Measurements from ENCODE around the gene B4GALT6. TPM values are rescaled to one million over a fixed set of nuclear protein-coding genes. Genes with fewer than 3 reads are reported as not detected.
"Not testable (repeated sequence)": the region's sequence is repeated elsewhere in the genome, so short reads cannot be mapped to it uniquely, and the experiment has no call there.

The B4GALT6 gene, protein sequence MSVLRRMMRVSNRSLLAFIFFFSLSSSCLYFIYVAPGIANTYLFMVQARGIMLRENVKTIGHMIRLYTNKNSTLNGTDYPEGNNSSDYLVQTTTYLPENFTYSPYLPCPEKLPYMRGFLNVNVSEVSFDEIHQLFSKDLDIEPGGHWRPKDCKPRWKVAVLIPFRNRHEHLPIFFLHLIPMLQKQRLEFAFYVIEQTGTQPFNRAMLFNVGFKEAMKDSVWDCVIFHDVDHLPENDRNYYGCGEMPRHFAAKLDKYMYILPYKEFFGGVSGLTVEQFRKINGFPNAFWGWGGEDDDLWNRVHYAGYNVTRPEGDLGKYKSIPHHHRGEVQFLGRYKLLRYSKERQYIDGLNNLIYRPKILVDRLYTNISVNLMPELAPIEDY
- 1 to 10 TPM; 3.1 to 3.2 TPM for total RNA-seq

- Mint-ChIP-seq H3K4me3 (peak within 1 kb of the TSS; percentile 76), H3K27me3 (peaks cover 66% of the 10 kb centered on the region), H3K36me3 (no peaks in the 10 kb centered on the region), H3K4me1 (peaks cover 20% of the 10 kb centered on the region), H3K27ac (peak within 1 kb of the TSS; percentile 64), H3K9me3 (peaks cover 2% of the 10 kb centered on the region)
- DNase-seq: peak; percentile 43
Observed at GRCh38 chr18:31684279-31685096, at the start of gene B4GALT6. Gene B4GALT6, minus strand, starts transcription at chr18:31684581. Its CDS starts 155 bp downstream, at chr18:31684426.

DNA sequence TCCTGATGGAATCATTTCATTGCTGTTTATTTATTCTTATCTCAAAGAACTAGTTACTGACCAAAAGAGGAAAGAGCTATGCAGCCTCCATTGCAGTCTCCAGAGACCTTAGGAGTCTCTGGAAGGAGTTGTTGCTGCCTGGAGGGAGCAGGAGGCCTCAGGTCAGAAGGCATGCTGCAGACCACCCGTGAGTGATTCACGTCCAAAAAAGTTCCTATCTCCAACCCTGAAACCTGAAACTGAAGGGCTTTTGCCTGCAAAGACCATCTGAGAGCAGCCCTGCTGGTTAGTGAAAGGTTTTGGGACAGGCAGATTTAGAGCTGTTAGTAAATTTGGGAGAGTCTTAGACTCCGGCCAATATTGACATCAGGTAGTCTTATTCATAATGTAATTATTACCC, 47.2 kb upstream of the B4GALT6 start:
- Mint-ChIP-seq H3K27ac (no peak overlapping the region), H3K36me3 (no peaks in the 10 kb centered on the region), H3K27me3 (peaks cover 8% of the 10 kb centered on the region), H3K4me1 (no peaks in the 10 kb centered on the region), H3K4me3 (no peak overlapping the region), H3K9me3 (no peaks in the 10 kb centered on the region)
- DNase-seq: no peak

DNA sequence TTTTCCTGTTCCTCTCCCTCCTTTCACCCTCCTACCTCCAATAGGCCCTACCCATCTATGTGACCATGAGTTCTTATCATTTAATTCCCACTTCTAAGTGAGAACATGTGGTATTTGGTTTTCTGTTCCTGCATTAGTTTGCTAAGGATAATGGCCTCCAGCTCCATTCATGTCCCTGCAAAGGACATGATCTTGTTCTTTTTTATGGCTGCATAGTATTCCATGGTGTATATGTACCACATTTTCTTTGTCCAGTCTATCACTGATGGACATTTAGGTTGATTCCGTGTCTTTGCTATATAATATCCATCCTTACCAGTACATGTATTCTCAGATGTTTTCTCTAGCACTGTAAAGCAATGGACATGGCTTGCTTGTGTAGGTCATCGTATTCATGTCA, 44.8 kb upstream of the B4GALT6 start:
- H3K9me3 Mint-ChIP-seq, H3K27ac Mint-ChIP-seq, DNase-seq, H3K4me3 Mint-ChIP-seq, H3K36me3 Mint-ChIP-seq, H3K4me1 Mint-ChIP-seq: not testable (repeated sequence)
- peaks cover 20% of the 10 kb centered on the region for H3K27me3 Mint-ChIP-seq

GRCh38 chr18:31723990-31724711, 39.8 kb upstream of the B4GALT6 start:
- Mint-ChIP-seq H3K9me3 (peaks cover 5% of the 10 kb centered on the region), H3K4me1 (peaks cover 3% of the 10 kb centered on the region), H3K27ac (no peak overlapping the region), H3K4me3 (peak overlapping the region; percentile 71), H3K36me3 (no peaks in the 10 kb centered on the region), H3K27me3 (peaks cover 35% of the 10 kb centered on the region)
- DNase-seq: peak; percentile 7

GRCh38 chr18:31723639-31723989, 39.2 kb upstream of the B4GALT6 start:
- H3K4me1 Mint-ChIP-seq: peaks cover 3% of the 10 kb centered on the region
- peaks cover 8% of the 10 kb centered on the region for H3K9me3 Mint-ChIP-seq
- no peaks in the 10 kb centered on the region for H3K36me3 Mint-ChIP-seq
- DNase-seq: no peak
- no peak overlapping the region for H3K27ac Mint-ChIP-seq
- peaks cover 35% of the 10 kb centered on the region for H3K27me3 Mint-ChIP-seq
- no peak overlapping the region for H3K4me3 Mint-ChIP-seq

GRCh38 chr18:31722369-31722957, 38.1 kb upstream of the B4GALT6 start:
- H3K9me3 Mint-ChIP-seq: peaks cover 8% of the 10 kb centered on the region
- peaks cover 3% of the 10 kb centered on the region for H3K4me1 Mint-ChIP-seq
- H3K27me3 Mint-ChIP-seq: peaks cover 29% of the 10 kb centered on the region
- H3K4me3 Mint-ChIP-seq: no peak overlapping the region
- H3K36me3 Mint-ChIP-seq: no peaks in the 10 kb centered on the region
- peak; percentile 67 for DNase-seq
- no peak overlapping the region for H3K27ac Mint-ChIP-seq

GRCh38 chr18:31721601-31722000, 37.2 kb upstream of the B4GALT6 start:
- H3K4me1 Mint-ChIP-seq: peaks cover 3% of the 10 kb centered on the region
- DNase-seq: no peak
- H3K27me3 Mint-ChIP-seq: peaks cover 27% of the 10 kb centered on the region
- peaks cover 8% of the 10 kb centered on the region for H3K9me3 Mint-ChIP-seq
- no peaks in the 10 kb centered on the region for H3K36me3 Mint-ChIP-seq
- no peak overlapping the region for H3K4me3 Mint-ChIP-seq
- H3K27ac Mint-ChIP-seq: no peak overlapping the region

DNA sequence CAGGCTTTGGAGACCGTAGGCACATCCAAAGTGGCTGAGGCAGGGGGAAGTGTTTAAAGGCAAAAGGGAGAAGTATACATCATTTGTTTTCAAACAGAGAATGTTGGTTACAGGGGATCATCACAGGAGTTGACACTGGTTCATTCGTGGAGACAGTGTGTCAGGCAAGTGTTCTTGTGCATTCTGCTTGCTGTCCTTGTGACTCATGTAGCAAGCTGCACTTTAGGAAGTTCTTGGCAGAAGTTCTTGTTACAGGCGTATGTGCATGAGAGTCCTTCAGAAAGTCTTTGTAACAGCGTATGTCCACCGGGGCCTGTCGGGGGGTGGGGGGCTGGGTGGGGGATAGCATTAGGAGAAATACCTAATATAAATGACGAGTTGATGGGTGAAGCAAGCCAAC, 36.5 kb upstream of the B4GALT6 start:
- Mint-ChIP-seq H3K9me3 (peaks cover 8% of the 10 kb centered on the region), H3K27ac (no peak overlapping the region), H3K4me1 (peaks cover 3% of the 10 kb centered on the region)

DNA sequence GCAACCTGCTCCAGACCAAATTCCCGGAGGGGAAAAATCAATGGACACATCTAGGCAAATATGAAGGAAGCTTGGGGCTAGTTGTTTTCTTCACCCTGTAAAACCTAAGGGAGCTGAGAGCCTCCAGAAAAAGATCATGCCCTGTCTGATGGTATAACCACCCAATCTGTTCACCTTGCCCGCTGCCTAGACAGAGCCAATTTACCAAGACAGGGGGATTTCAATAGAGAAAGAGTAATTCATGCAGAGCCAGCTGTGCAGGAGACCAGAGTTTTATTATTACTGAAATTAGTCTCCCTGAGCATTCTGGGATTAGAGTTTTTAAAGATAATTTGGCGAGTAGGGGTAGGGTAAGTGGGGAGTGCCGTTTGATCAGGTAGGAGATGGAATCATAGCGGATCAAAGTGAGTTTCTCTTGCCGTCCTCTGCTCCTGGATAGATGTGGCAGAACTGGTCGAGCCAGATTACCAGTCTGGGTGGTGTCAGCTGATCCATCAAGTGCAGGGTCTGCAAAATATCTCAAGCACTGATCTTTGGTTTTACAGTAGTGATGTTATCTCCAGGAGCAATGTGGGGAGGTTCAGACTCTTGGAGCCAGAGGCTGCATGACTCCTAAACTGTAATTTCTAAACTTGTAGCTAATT, 35.1 kb upstream of the B4GALT6 start:
- Mint-ChIP-seq H3K9me3 (peaks cover 8% of the 10 kb centered on the region), H3K27me3 (peaks cover 18% of the 10 kb centered on the region), H3K4me3 (no peak overlapping the region), H3K4me1 (peaks cover under 1% of the 10 kb centered on the region), H3K36me3 (no peaks in the 10 kb centered on the region), H3K27ac (no peak overlapping the region)
- DNase-seq: no peak

More for the DNA sequence above, 36.5 kb upstream of the B4GALT6 start:
- peaks cover 27% of the 10 kb centered on the region for H3K27me3 Mint-ChIP-seq
- DNase-seq: no peak
- H3K36me3 Mint-ChIP-seq: no peaks in the 10 kb centered on the region
- no peak overlapping the region for H3K4me3 Mint-ChIP-seq

DNA sequence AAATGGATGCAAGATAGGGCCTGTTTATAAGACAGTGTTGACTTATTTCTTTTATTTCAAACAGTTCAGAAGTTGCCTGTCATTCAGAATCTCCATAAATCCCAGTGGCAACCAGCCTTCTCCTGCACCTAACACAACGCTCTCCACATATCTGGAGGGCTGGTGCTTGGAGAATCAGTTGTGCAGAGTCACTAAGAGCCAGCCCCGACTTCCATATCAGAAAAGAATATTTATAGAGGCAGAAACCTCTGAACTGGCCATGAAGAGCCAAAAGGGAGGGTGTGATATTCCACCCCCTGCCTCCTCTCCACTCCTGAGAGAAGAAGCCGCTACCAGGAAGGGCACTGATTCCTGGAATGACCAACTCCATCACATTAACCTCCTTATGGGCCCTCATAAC, 34.0 kb upstream of the B4GALT6 start:
- no peaks in the 10 kb centered on the region for H3K4me1 Mint-ChIP-seq
- H3K9me3 Mint-ChIP-seq: peaks cover 8% of the 10 kb centered on the region
- no peak overlapping the region for H3K27ac Mint-ChIP-seq
- DNase-seq: no peak
- no peaks in the 10 kb centered on the region for H3K36me3 Mint-ChIP-seq
- peaks cover 8% of the 10 kb centered on the region for H3K27me3 Mint-ChIP-seq
- H3K4me3 Mint-ChIP-seq: no peak overlapping the region

- Mint-ChIP-seq H3K4me1 (no peaks in the 10 kb centered on the region), H3K27ac (no peak overlapping the region), H3K4me3 (no peak overlapping the region), H3K36me3 (no peaks in the 10 kb centered on the region), H3K27me3 (no peaks in the 10 kb centered on the region), H3K9me3 (peaks cover 8% of the 10 kb centered on the region)
- no peak for DNase-seq
Observed at GRCh38 chr18:31716362-31716761, 32.0 kb upstream of the B4GALT6 start.

DNA sequence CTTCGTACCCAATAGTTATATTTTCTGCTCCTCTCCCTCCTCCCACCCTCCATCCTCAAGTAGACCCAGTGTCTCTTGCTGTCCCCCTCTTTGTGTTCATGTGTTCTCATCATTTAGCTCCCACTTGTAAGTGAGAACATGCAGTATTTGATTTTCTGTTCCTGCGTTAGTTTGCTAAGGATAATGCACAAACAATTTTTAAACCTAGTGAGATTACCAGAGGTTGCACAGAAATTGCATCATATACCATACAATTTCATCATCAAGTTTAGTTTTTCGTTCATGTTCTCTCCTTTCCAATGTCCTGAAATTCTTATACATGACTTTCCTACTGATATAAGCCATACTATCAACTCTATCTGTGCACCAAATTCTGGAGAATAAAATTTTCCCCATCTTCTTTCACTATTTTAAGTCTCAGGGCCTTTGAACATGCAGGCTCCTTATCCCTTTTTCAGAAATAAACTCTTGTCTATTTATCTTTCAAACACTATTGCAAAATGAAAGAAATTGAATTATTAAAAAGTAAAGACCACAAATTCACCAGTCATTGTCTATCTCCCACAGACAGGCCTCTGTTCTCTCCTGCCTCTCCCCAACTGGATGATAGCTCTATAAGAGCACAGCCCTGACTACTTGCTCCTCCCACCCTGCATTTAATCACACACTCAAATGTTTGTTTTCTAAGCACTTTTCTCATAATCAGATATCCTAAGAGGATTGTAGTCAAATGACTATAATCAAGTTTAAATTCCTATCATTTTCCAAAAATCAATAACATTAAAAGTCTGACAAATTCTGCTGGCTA, 27.2 kb upstream of the B4GALT6 start:
- Mint-ChIP-seq H3K27me3 (no peaks in the 10 kb centered on the region), H3K4me1 (no peaks in the 10 kb centered on the region), H3K9me3 (peaks cover 4% of the 10 kb centered on the region), H3K4me3 (no peak overlapping the region), H3K36me3 (no peaks in the 10 kb centered on the region), H3K27ac (no peak overlapping the region)
- no peak for DNase-seq

DNA sequence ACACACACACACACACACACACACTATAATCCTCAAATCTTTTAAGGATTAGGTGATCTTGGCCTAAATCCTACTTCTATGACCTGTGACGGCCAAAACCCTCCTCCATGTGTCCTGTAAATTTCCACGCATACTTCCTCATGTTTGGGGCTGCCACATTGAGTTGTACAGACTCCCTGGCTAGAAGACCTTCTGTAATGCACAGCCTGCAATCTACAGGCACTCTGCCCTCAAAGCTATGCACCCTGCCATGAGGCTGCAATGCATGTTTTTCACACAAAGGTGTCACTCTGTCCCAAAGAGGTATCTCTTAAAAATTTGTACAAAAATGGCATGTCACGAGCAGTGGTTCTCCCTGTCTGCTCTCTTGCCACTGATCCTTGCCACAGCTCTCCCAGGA, 26.4 kb upstream of the B4GALT6 start:
- no peaks in the 10 kb centered on the region for H3K36me3 Mint-ChIP-seq
- no peak overlapping the region for H3K4me3 Mint-ChIP-seq
- no peaks in the 10 kb centered on the region for H3K4me1 Mint-ChIP-seq
- H3K27ac Mint-ChIP-seq: no peak overlapping the region
- no peak for DNase-seq
- H3K27me3 Mint-ChIP-seq: peaks cover under 1% of the 10 kb centered on the region
- peaks cover 4% of the 10 kb centered on the region for H3K9me3 Mint-ChIP-seq

DNA sequence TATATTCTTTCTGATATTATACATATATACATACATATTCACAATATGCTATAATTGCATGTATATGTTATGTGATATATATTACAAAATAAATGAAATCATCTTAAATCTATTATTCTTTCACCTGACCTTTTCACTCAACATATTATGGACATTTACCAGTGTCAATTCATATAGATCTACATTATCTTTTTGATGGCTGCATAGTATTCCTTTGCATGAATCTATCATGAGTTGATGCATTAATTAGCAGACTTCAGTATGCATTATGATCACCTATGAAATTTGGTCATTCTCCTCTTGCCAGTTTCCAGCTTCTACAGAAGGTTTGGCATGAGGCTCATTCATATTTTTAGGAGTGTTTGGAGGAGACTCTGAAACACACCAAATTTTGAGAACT, 23.4 kb upstream of the B4GALT6 start:
- no peak for DNase-seq
- Mint-ChIP-seq H3K27ac (no peak overlapping the region), H3K9me3 (peaks cover 4% of the 10 kb centered on the region), H3K36me3 (no peaks in the 10 kb centered on the region), H3K4me1 (no peaks in the 10 kb centered on the region), H3K27me3 (peaks cover 6% of the 10 kb centered on the region), H3K4me3 (no peak overlapping the region)

Data from activated naive CD8-positive, alpha-beta T cell treated with anti-CD3 and anti-CD28 coated beads for 36 hours (primary cell).